HG03442 (cell line): ENCODE measurements around the gene IER5.
"Not testable (repeated sequence)": the region's sequence is repeated elsewhere in the genome, so short reads cannot be mapped to it uniquely, and the experiment has no call there.

Source experiments
- ATAC-seq: cut with Tn5 transposase; IDR thresholded peaks from one replicate; pipeline ENCODE4 v1.9.1; 2021; ENCODE audit warnings: mild to moderate bottlenecking, moderate library complexity; ENCODE audit not compliant: unreplicated experiment

Gene IER5

GRCh38 chr1:181114574-181115367, 26.3 kb downstream of the IER5 start:
- no peak for ATAC-seq

GRCh38 chr1:181115368-181115684, 26.8 kb downstream of the IER5 start:
- ATAC-seq, result no peak

- not testable (repeated sequence) for ATAC-seq
These were observed 27.5 kb downstream of the IER5 start for GRCh38 chr1:181115971-181116370.

GRCh38 chr1:181116819-181117390, 28.4 kb downstream of the IER5 start:
- no peak for ATAC-seq

- ATAC-seq, result no peak
These were observed 29.3 kb downstream of the IER5 start for GRCh38 chr1:181117648-181118449.

- ATAC-seq, result no peak
These were observed 30.8 kb downstream of the IER5 start for GRCh38 chr1:181119093-181119989.

- ATAC-seq, result no peak
These were observed 32.4 kb downstream of the IER5 start for GRCh38 chr1:181120924-181121323.

GRCh38 chr1:181121498-181121897, 33.0 kb downstream of the IER5 start:
- ATAC-seq, result no peak

GRCh38 chr1:181122222-181122621, 33.7 kb downstream of the IER5 start:
- no peak for ATAC-seq

GRCh38 chr1:181123173-181123572, 34.7 kb downstream of the IER5 start:
- ATAC-seq, result no peak

- no peak for ATAC-seq
These were observed 35.8 kb downstream of the IER5 start for GRCh38 chr1:181124291-181124751.

- no peak for ATAC-seq
These were observed 37.8 kb downstream of the IER5 start for GRCh38 chr1:181126289-181126688.

GRCh38 chr1:181126871-181127587, 38.5 kb downstream of the IER5 start:
- ATAC-seq, result no peak

- ATAC-seq, result no peak
These were observed 39.5 kb downstream of the IER5 start for GRCh38 chr1:181127898-181128453.

- ATAC-seq, result peak; percentile 36
These were observed 40.3 kb downstream of the IER5 start for GRCh38 chr1:181128592-181129497.

- ATAC-seq, result no peak
These were observed 41.5 kb downstream of the IER5 start for GRCh38 chr1:181129771-181130606.

GRCh38 chr1:181131255-181131941, 42.9 kb downstream of the IER5 start:
- ATAC-seq, result peak; percentile 27
